GM12878 (cell line): ENCODE data around the gene ANXA4. TPM values are rescaled to one million over a fixed set of nuclear protein-coding genes. Genes with fewer than 3 reads are reported as not detected.

Experiments
- ATAC-seq: fragments of 200-7000 bp; cut with Tn5 transposase; 3 replicates; pipeline ENCODE4 v1.9.1; 2020; ENCODE audit warnings: mild to moderate bottlenecking, moderate library complexity
- BruUV-seq: library from RNA; stranded (reverse); fragments of 400-500 nt; replicated peaks from 2 replicates; lab custom pipeline; 2021; lab: Mats Ljungman, UMichigan
- CTCF ChIA-PET: fragments of 300-600 bp; sonication (Branson Sonifier 250); formaldehyde crosslinking; extraction: SDS; loops from one replicate; lab custom pipeline; 2021; ENCODE audit warnings: inconsistent platforms; lab: Yijun Ruan, JAX
- POLR2A ChIA-PET: fragments of 350-600 bp; formaldehyde crosslinking; extraction: SDS; loops from one replicate; lab custom pipeline; 2021; ENCODE audit warnings: inconsistent platforms; lab: Charles Lee
- RAD21 ChIA-PET: fragments of 300-600 bp; sonication (Branson Sonifier 250); formaldehyde crosslinking; loops from one replicate; lab custom pipeline; 2023; ENCODE audit warnings: antibody characterized with exemption; ENCODE audit not compliant: unreplicated experiment; lab: Charles Lee
- SMC1A ChIA-PET: fragments of 300-600 bp; sonication (Branson Sonifier 250); formaldehyde crosslinking; loops from one replicate; lab custom pipeline; 2023; ENCODE audit not compliant: unreplicated experiment, uncharacterized antibody; lab: Charles Lee
- DNase-seq: peaks from one replicate; pipeline ENCODE4 v3.0.0-alpha.2; 2011; ENCODE audit warnings: low read depth, low spot score
- FAIRE-seq: peaks from 3 replicates; lab custom pipeline; 2011; peaks lifted over from hg19 to GRCh38; lab: Jason Lieb, UNC
- H2AFZ ChIP-seq: 2 replicates; pipeline ENCODE4 v1.6.0; 2011; ENCODE audit warnings: low read depth, low read length, control low read depth; ENCODE audit not compliant: control insufficient read depth
- H3K27ac ChIP-seq: 2 replicates; pipeline ENCODE4 v1.5.1; 2011; ENCODE audit warnings: control low read depth; ENCODE audit not compliant: control insufficient read depth, insufficient read depth
- H3K27me3 ChIP-seq, 2 experiments: replicated peaks in 1 of 2; 2 replicates each; pipeline versions ENCODE4 v1.6.0 to v1.6.1; 2011; ENCODE audit warnings: low read length in 1 of 2; ENCODE audit not compliant: control insufficient read depth in 2 of 2, insufficient read depth in 2 of 2
- H3K36me3 ChIP-seq, 2 experiments: 2 replicates each; pipeline ENCODE4 v1.5.1; 2011; ENCODE audit warnings: low read length in 1 of 2; ENCODE audit not compliant: control insufficient read depth in 2 of 2, insufficient read depth in 2 of 2
- H3K4me1 ChIP-seq: 2 replicates; pipeline ENCODE4 v1.6.1; 2011; ENCODE audit warnings: mild to moderate bottlenecking, low read length, moderate library complexity, mixed read lengths; ENCODE audit not compliant: control insufficient read depth, insufficient read depth
- H3K4me2 ChIP-seq: 2 replicates; pipeline ENCODE4 v1.6.0; 2011; ENCODE audit warnings: control low read depth; ENCODE audit not compliant: control insufficient read depth, insufficient read depth
- H3K4me3 ChIP-seq: fragments of 200-600 bp; sonication (generic); 2 replicates; pipeline ENCODE4 v1.5.1; 2016
- H3K79me2 ChIP-seq: 2 replicates; pipeline ENCODE4 v1.6.0; 2011; ENCODE audit warnings: low read length; ENCODE audit not compliant: control insufficient read depth, insufficient read depth
- H3K9ac ChIP-seq: 2 replicates; pipeline ENCODE4 v1.8.0; 2011; ENCODE audit warnings: low read length, control low read depth, mixed read lengths; ENCODE audit not compliant: control insufficient read depth, insufficient read depth
- H3K9me3 ChIP-seq: replicated peaks from 3 replicates; pipeline ENCODE4 v1.5.1; 2011; ENCODE audit warnings: mild to moderate bottlenecking, low read length; ENCODE audit not compliant: control insufficient read depth, insufficient read depth
- H4K20me1 ChIP-seq: 2 replicates; pipeline ENCODE4 v1.6.0; 2011; ENCODE audit not compliant: control insufficient read depth, insufficient read depth
- ATF7 ChIP-seq: fragments of 450-650 bp; IDR thresholded peaks from 2 replicates; pipeline ENCODE4 v1.6.1; 2016; ENCODE audit warnings: low read depth, mild to moderate bottlenecking
- BHLHE40 ChIP-seq, 2 experiments: fragments of 450-650 bp in 1 of 2; IDR thresholded peaks; 2 replicates each; pipeline ENCODE4 v1.6.1; 2011 to 2017; ENCODE audit warnings: low read depth in 2 of 2, borderline replicate concordance in 1 of 2, improper control_type of control experiment in 1 of 2, low read length in 1 of 2, mild to moderate bottlenecking in 1 of 2
- IKZF2 ChIP-seq, 2 experiments: fragments of 450-650 bp; IDR thresholded peaks; 2 replicates each; pipeline ENCODE4 v1.6.1; 2017; ENCODE audit warnings: mild to moderate bottlenecking in 2 of 2, moderate library complexity in 2 of 2
- JUNB ChIP-seq: IDR thresholded peaks from 2 replicates; pipeline ENCODE4 v1.6.1; 2016; ENCODE audit warnings: antibody characterized with exemption, mild to moderate bottlenecking
- MTA3 ChIP-seq: IDR thresholded peaks from 2 replicates; pipeline ENCODE4 v1.6.1; 2012; ENCODE audit warnings: low read length, inconsistent platforms, borderline replicate concordance
- NFYA ChIP-seq: IDR thresholded peaks from 2 replicates; pipeline ENCODE4 v1.6.1; 2011; ENCODE audit warnings: low read depth, mild to moderate bottlenecking, low read length, improper control_type of control experiment, borderline replicate concordance
- RB1 ChIP-seq: fragments of 450-650 bp; formaldehyde crosslinking; IDR thresholded peaks from 2 replicates; pipeline ENCODE4 v1.6.1; 2017; ENCODE audit warnings: mild to moderate bottlenecking, borderline replicate concordance
- RELA ChIP-seq: fragments of 450-650 bp; IDR thresholded peaks from 2 replicates; pipeline ENCODE4 v1.8.0; 2014; ENCODE audit warnings: borderline replicate concordance; ENCODE audit not compliant: partially characterized antibody
- RUNX3 ChIP-seq: IDR thresholded peaks from 2 replicates; pipeline ENCODE4 v1.6.1; 2012; ENCODE audit warnings: low read length, inconsistent platforms
- SMARCA5 ChIP-seq: fragments of 450-650 bp; IDR thresholded peaks from 2 replicates; pipeline ENCODE4 v1.6.1; 2017; ENCODE audit warnings: mild to moderate bottlenecking
- ZNF384 ChIP-seq: IDR thresholded peaks from 2 replicates; pipeline ENCODE4 v1.6.1; 2012; ENCODE audit warnings: low read depth, mild to moderate bottlenecking, low read length, improper control_type of control experiment, borderline replicate concordance
- WGBS: methylation state at CpG from one replicate; pipeline ENCODE4 v1.1.6; 2016; ENCODE audit warnings: low lambda C conversion rate; ENCODE audit not compliant: insufficient replicate concordance, insufficient coverage; ENCODE audit errors: missing lambda C conversion rate; 5-methylcytosine and 5-hydroxymethylcytosine counted together
- in situ Hi-C: fragments of 300-500 bp; cut with MboI; formaldehyde crosslinking; loops from 9 replicates; pipeline ENCODE4 v1.14.3; 2018; ENCODE audit warnings: mixed read lengths
- intact Hi-C: fragments of 100-400 bp; cut with micrococcal nuclease; formaldehyde crosslinking; loops from one replicate; pipeline ENCODE4 v1.14.2; 2022; ENCODE audit not compliant: unreplicated experiment
- polyA plus RNA-seq, 11 experiments: library from polyadenylated mRNA; depleted of rRNA in 4 of 11; unstranded in 6 of 11; stranded (reverse) in 5 of 11; fragments of >200 nt; fragmentation: Nextera tagmentation in 4 of 11; fragmentation: Illumina TruSeq in 1 of 11; extraction: Ambion mirVana in 4 of 11; extraction: Trizol in 1 of 11; gene quantifications; 1 replicate in 1 of 11; 2 replicates in 10 of 11; pipeline versions ENCODE4 v1.2.1 to v1.2.3, GENCODE V29; 2011 to 2016; ENCODE audit warnings: inconsistent platforms in 2 of 11, missing spikeins in 2 of 11, low read depth in 1 of 11
- total RNA-seq, 4 experiments: library from RNA; depleted of rRNA in 3 of 4; stranded (reverse); fragments of >200 nt in 3 of 4; fragmentation: Illumina TruSeq in 1 of 4; extraction: Trizol in 1 of 4; gene quantifications; 2 replicates each; pipeline versions ENCODE4 v1.2.1 to v1.2.3, GENCODE V29; 2013 to 2021
- TF ChIP-seq, protein P1 (sequence below): fragments of 450-650 bp; IDR thresholded peaks from 2 replicates; pipeline ENCODE4 v1.6.1; 2017; ENCODE audit warnings: low read depth, mild to moderate bottlenecking, moderate library complexity
- TF ChIP-seq, protein P2 (sequence below): fragments of 450-650 bp; IDR thresholded peaks from 2 replicates; pipeline ENCODE4 v1.6.1; 2016; ENCODE audit warnings: mild to moderate bottlenecking

ANXA4 gene
- total and polyA plus RNA-seq, 10 of the 15 experiments (the other 5 are each of a cell fraction or from before 2014, with no cell fraction given): 16.3 to 97.2 (median 71.0) TPM

DNA sequence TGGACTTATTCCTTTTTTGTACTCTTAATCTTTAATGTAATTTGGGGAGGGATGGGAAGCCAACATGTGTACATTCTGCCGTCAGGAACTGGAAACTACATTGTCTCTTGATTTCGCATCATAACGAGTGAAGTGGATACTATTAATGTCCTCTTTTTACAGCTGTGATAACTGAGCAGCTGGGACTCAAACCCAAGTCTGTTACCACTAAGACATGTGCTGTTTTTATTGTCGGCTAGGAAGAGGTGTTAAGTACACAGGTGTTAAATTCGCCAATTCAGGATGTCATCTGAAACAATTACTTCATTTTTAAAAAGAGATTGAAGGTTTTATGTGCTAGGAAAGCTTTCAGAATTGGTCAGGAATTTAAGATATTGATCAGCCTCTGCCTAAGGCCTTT, 94.4 kb downstream of the ANXA4 start:
- ChIA-PET CTCF (interaction anchor here (1.2 to 3.9 kb wide), 6 partner anchors 11 to 112 kb away, joined by 3 to 32 read pairs (median 6); no protein-coding TSS in a partner anchor), SMC1A (interaction anchor here (0.8 to 3.8 kb wide), 17 partner anchors 9 to 298 kb away, joined by 3 to 31 read pairs (median 4); no protein-coding TSS in a partner anchor), POLR2A (interaction anchor here (0.6 to 1.4 kb wide), 5 partner anchors 47 to 457 kb away, joined by 3 to 4 read pairs (median 3); partner anchors contain the start of genes MXD1 and SNRPG), RAD21 (interaction anchor here (0.9 to 2.2 kb wide), 6 partner anchors 11 to 111 kb away, joined by 3 to 23 read pairs (median 3); no protein-coding TSS in a partner anchor)
- H3K4me2 ChIP-seq: peak overlapping the region; percentile 78
- H3K4me3 ChIP-seq: peak overlapping the region; percentile 49
- TF ChIP-seq IKZF2 (IDR thresholded peaks at IDR 0.05) (peak in 1 of 2 experiments; percentile 12; a peak in 1 of 4 replicates), RUNX3 (0 out of 2 replicates have a peak, but pooled peaks have one; percentile 24), RELA (no peak), SMARCA5 (no peak), RB1 (no peak), NFYA (no peak), BHLHE40 (IDR thresholded peaks at IDR 0.05; ENCODE audit: borderline replicate concordance in 1 of 2, low read depth in 2 of 2, low read length in 1 of 2) (peak in 1 of 2 experiments; percentile 44; a peak in 1 of 4 replicates), MTA3 (no peak), JUNB (peak; percentile 33), ATF7 (0 out of 2 replicates have a peak, but pooled peaks have one; percentile 25), ZNF384 (no peak)
- TF ChIP-seq, protein P1, sequence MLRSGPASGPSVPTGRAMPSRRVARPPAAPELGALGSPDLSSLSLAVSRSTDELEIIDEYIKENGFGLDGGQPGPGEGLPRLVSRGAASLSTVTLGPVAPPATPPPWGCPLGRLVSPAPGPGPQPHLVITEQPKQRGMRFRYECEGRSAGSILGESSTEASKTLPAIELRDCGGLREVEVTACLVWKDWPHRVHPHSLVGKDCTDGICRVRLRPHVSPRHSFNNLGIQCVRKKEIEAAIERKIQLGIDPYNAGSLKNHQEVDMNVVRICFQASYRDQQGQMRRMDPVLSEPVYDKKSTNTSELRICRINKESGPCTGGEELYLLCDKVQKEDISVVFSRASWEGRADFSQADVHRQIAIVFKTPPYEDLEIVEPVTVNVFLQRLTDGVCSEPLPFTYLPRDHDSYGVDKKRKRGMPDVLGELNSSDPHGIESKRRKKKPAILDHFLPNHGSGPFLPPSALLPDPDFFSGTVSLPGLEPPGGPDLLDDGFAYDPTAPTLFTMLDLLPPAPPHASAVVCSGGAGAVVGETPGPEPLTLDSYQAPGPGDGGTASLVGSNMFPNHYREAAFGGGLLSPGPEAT: no peak
- TF ChIP-seq, protein P2, sequence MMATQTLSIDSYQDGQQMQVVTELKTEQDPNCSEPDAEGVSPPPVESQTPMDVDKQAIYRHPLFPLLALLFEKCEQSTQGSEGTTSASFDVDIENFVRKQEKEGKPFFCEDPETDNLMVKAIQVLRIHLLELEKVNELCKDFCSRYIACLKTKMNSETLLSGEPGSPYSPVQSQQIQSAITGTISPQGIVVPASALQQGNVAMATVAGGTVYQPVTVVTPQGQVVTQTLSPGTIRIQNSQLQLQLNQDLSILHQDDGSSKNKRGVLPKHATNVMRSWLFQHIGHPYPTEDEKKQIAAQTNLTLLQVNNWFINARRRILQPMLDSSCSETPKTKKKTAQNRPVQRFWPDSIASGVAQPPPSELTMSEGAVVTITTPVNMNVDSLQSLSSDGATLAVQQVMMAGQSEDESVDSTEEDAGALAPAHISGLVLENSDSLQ: no peak
- H3K4me1 ChIP-seq: peaks cover 12% of the 10 kb centered on the region
- H3K79me2 ChIP-seq: peaks cover 55% of the 10 kb centered on the region
- no peak overlapping the region; the same call in 1 of the 2 replicates for H3K27ac ChIP-seq
- peak overlapping the region; percentile 14; the same call in 1 of the 2 replicates for H3K9ac ChIP-seq
- no peaks in the 10 kb centered on the region for H4K20me1 ChIP-seq
- WGBS: under 1% methylated on average over 5 of the region's 5 CpGs
- FAIRE-seq (no peak), ATAC-seq (peak; percentile 54), DNase-seq (no peak)
- intact Hi-C loops: no loop called here
- H3K36me3 ChIP-seq: peaks cover 0 to 12% of the 10 kb centered on the region in 2 experiments; a peak in 2 of 4 replicates
- in situ Hi-C loops: no loop called here
- H2AFZ ChIP-seq: peak overlapping the region; percentile 41; the same call in 1 of the 2 replicates
- BruUV-seq: no TSS peak
- H3K27me3 ChIP-seq: no peaks in the 10 kb centered on the region
- no peaks in the 10 kb centered on the region for H3K9me3 ChIP-seq
